ENCODE results near the gene PRDM8. TPM values are rescaled to one million over a fixed set of nuclear protein-coding genes. Genes with fewer than 3 reads are reported as not detected.

The PRDM8 gene
- total and polyA plus RNA-seq, 2 of the 8 experiments (the other 6 are each of a cell fraction or from before 2014, with no cell fraction given) = not detected

DNA sequence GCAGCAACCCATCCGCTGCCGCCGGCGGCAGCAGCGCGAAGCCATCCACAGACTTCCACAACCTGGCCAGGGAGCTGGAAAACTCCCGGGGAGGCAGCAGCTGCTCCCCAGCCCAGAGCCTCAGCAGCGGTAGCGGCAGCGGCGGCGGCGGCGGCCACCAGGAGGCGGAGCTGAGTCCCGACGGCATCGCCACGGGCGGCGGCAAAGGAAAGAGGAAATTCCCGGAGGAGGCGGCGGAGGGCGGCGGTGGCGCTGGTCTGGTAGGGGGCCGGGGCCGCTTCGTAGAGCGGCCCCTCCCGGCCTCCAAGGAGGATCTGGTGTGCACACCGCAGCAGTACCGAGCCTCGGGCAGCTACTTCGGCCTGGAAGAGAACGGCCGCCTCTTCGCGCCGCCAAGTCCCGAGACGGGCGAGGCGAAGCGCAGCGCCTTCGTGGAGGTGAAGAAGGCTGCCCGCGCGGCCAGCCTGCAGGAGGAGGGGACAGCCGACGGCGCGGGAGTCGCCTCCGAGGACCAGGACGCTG is 4.9 kb downstream of the PRDM8 start (continued):
- no peak for TF ChIP-seq BCL11A (IDR thresholded peaks at IDR 0.05; ENCODE audit: low read depth in 2 of 2, low read length in 2 of 2)
- TF ChIP-seq GABPA (IDR thresholded peaks at IDR 0.05; ENCODE audit: borderline replicate concordance, insufficient read depth, low read length) = no peak
- TF ChIP-seq RAD21 (IDR thresholded peaks at IDR 0.05 in 1 of 2, conservative IDR thresholded peaks at IDR 0.05 in 1 of 2; ENCODE audit: low read depth in 2 of 2, low read length in 2 of 2) = peak; percentile 31 to 43; a peak in 2 of 4 replicates
- TF ChIP-seq RBBP5 (IDR thresholded peaks at IDR 0.05; ENCODE audit: borderline replicate concordance, low read depth, low read length) = 0 out of 2 replicates have a peak, but pooled peaks have one; percentile 40
- TF ChIP-seq CHD2 (IDR thresholded peaks at IDR 0.05; ENCODE audit: low read length) = no peak
- TF ChIP-seq EZH2 (IDR thresholded peaks at IDR 0.05; ENCODE audit: low read depth, low read length, severe bottlenecking) = peak; percentile 78
- TF ChIP-seq TAF7 (optimal IDR thresholded peaks at IDR 0.05; ENCODE audit: borderline replicate concordance, low read depth, low read length) = no peak
- peak; percentile 41 for TF ChIP-seq KDM4A (IDR thresholded peaks at IDR 0.05; ENCODE audit: low read depth, low read length, severe bottlenecking)
- TF ChIP-seq SP4 (IDR thresholded peaks at IDR 0.05; ENCODE audit: low read length) = no peak

All from H1 (cell line).